HUDEP-2 (cell line): Measurements from ENCODE around the gene GPR152.

Experiments used
- DNase-seq, 76 experiments: peaks; one replicate each; lab custom pipeline; 2025; ENCODE audit not compliant: unreplicated experiment in 76 of 76; lab: John Stamatoyannopoulos, UW

The GPR152 gene

DNA sequence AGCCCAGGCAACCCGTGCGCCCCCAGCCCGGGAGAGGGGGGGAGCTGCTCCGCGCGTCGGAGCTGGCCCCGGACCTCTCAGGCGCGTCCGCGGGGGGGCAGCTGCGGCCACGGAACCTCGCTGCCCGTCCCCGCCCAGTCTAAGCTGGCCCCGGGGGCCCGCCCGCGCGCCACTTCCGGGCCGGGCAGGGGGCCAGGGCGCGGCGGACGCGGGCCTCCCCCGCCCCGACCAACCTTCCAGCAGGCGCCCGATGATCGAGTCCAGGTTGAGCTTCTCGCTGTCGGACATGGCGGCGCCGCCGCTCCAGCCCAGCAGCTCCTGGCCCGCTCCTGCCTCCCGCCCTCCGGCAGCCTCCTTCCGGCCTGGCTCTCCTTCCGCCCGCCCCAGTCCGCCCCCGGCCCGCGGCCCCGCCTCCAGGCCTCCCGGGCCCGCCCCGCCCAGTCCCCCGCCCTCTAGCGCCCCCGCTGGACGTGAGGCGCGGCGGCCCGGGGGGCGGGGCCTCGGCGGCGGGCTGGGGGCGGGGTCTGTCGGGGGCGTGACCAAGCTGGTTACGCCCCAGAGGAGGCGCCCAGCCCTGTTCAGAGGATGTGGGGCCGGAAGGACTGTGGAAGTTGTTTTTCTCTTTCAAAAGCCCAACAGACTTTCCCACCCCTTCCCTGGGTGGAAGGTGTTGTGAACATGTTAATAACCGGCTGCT lies 50.9 kb downstream of the GPR152 start, which contains the start of gene PPP1CA:
PPP1CA (minus strand) TSS at position 364 of the 697 bp plus-strand sequence; CDS start at position 288, 76 bp downstream.
- DNase-seq: peak in 72 of 76 experiments; percentile 38 to 92 (median 80)
